ENCODE measurements around the gene EPHB2.
"Not testable (repeated sequence)": the region's sequence is repeated elsewhere in the genome, so short reads cannot be mapped to it uniquely, and the experiment has no call there.

The EPHB2 gene

DNA sequence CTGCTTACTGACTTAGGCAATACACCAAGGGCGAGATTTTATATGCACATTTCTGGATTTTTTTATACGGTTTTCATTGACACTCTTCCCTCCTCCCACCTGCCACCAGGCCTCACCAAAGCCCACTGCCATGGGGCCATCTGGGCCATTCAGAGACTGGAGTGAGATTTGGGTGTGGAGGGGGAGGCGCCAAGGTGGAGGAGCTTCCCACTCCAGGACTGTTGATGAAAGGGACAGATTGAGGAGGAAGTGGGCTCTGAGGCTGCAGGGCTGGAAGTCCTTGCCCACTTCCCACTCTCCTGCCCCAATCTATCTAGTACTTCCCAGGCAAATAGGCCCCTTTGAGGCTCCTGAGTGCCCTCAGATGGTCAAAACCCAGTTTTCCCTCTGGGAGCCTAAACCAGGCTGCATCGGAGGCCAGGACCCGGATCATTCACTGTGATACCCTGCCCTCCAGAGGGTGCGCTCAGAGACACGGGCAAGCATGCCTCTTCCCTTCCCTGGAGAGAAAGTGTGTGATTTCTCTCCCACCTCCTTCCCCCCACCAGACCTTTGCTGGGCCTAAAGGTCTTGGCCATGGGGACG, 204.1 kb downstream of the EPHB2 start:
- DNase-seq (ENCODE audit: low read depth in 2 of 2) = no peak

DNA sequence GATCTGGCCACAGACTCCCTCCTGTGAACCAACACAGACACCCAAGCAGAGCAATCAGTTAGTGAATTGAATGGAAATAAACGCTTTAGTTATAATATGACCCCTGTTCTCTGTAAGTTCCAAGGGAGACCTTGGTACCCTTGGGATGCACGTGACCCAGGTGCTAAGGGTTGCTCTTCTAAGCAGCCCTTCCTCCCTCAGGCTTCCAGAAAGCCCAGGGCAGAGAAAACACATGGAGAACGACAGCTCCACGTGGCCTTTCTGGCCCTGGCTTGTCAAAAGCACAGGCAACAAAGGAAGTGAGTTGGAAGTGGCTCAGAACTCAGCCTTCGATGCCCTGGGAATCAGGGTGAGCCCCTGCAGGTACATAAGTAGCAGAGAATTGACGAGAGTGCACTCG, 204.6 kb downstream of the EPHB2 start:
- no peak for DNase-seq (ENCODE audit: low read depth in 2 of 2)

- DNase-seq (ENCODE audit: low read depth in 2 of 2) = no peak
Measured at GRCh38 chr1:22915816-22916470, 205.3 kb downstream of the EPHB2 start.

DNA sequence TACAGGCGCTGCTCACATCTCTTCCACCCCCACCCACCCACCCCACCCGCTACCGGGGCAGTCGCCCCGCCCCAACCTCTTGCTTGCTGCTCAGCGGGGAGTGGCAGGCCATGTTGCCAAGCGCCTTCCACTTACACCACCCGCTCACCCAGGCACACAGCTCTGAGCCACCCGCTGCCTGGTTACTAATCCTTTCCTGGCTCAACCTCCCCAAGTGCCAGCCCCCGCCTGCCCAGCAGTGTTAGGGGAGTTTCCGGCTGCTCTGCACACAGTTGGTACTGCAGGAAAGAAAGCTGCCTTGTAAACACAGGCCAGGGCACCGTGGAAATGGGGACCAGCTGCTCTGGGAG, 205.8 kb downstream of the EPHB2 start:
- no peak for DNase-seq (ENCODE audit: low read depth in 2 of 2)

GRCh38 chr1:22917989-22918388, 207.3 kb downstream of the EPHB2 start:
- DNase-seq (ENCODE audit: low read depth in 2 of 2) = no peak

- DNase-seq (ENCODE audit: low read depth in 2 of 2) = no peak
Measured at GRCh38 chr1:22918644-22919043, 208.0 kb downstream of the EPHB2 start.

- no peak for DNase-seq (ENCODE audit: low read depth in 2 of 2)
Measured at GRCh38 chr1:22919341-22920025, 208.8 kb downstream of the EPHB2 start.

GRCh38 chr1:22920026-22920733, 209.5 kb downstream of the EPHB2 start:
- no peak for DNase-seq (ENCODE audit: low read depth in 2 of 2)

GRCh38 chr1:22920734-22921451, 210.3 kb downstream of the EPHB2 start:
- no peak for DNase-seq (ENCODE audit: low read depth in 2 of 2)

GRCh38 chr1:22921452-22922126, 210.9 kb downstream of the EPHB2 start:
- no peak for DNase-seq (ENCODE audit: low read depth in 2 of 2)

- no peak for DNase-seq (ENCODE audit: low read depth in 2 of 2)
Measured at GRCh38 chr1:22922640-22923039, 212.0 kb downstream of the EPHB2 start.

GRCh38 chr1:22925111-22925510, 214.5 kb downstream of the EPHB2 start:
- DNase-seq (ENCODE audit: low read depth in 2 of 2) = no peak

GRCh38 chr1:22930240-22930912, 219.7 kb downstream of the EPHB2 start:
- no peak for DNase-seq (ENCODE audit: low read depth in 2 of 2)

DNA sequence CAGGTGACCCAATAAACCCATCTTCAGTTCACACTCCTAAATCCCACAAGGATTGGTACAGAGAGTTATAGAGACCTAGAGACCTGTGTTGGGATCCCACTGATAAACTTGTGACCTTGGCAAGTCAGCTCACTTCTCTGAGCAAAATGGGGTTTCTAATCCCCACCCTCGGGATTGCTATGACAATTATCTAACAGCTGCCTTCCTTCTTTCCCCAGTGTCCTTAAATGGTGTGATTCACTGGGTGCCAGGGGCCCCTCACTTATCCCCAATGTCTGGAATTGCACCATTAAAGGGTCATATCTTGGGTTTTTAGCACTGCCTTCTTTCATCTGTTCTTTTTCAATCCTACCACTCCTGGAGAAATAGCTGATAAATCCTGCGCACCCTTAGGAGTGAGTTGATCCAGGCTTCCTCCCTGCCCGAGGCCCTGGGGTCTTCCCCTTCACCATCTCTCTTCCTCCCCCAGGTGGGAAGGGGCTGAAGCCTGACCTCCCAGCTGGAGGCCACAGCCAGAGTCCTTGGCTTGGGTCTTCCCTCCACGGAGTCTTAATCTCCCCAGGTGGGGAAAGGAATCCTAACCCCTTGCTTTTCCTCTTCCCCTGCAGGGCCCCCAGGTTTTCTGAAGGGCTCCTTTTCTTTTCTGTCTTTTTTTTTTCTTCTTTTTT, 222.3 kb downstream of the EPHB2 start:
- DNase-seq (ENCODE audit: low read depth in 2 of 2) = no peak

- DNase-seq (ENCODE audit: low read depth in 2 of 2) = no peak
Measured at GRCh38 chr1:22935433-22935832, 224.8 kb downstream of the EPHB2 start.

DNA sequence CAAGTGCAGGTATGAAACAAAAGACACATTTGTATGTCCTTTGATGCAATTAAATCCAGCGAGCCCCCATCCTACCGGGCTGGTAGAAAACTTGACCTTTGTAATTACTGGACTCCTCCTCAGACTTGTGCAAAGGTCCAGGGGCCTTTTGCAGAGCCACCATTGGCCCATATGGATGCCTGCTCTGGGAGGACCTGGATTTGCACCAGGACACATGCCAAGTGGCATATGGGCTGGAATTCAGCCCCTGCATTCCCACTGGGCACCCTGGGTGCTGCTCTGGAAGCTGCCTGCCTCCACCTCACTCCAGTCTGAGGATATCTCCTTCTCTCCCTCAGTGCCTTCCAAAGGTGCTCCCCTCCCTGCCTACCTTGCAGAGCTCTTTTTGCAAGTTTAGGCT, 226.0 kb downstream of the EPHB2 start:
- no peak for DNase-seq (ENCODE audit: low read depth in 2 of 2)

DNA sequence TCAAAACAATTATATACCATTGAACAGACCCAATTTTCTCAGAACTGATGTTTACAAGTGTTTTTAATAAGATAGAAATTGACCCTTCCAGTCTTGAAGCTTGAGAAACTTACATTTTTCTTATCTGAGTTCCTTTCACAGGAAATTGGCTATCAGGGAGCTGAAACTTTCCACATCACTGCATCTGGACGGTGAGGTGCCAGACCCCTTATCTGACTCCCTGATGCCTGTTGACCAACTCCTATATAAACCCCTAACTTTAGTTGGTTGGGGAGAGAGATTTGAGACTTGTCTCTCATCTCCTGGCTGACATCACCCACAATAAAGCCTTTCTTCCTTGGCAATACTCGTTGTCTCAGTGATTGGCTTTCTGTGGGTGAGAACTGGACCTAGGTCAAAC, 230.6 kb downstream of the EPHB2 start:
- DNase-seq (ENCODE audit: low read depth in 2 of 2) = no peak

DNA sequence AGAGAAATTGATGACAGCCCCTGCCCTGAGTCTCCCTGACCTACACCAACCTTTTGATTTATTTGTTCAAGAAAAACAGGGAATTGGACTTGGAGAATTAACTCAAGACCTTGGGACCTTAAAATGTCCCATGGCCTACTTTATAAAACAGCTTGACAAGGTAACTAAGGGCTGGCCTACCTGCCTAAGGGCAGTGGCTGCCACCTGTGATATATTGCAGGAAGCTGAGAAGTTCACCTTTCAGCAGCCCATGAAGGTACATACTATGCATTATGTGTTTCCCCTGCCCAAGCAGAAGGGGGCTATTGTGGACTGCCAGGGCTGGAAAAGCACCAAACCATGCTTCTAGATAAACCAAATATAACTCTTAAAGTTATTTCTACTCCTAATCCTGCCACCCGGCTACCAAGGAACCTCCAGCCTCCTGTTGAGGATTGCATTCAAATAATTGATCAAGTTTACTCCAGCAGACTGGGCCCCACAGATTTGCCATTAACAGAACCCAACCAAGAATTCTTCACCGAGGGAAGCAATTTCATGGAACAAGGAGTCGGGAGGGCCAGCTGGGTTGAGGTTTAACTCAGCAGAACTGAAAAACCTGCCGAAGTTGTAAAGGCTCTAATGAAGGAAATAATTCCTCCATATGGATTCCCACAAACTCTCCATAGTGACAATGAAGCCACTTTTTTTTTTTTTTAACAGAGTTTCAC, 233.9 kb downstream of the EPHB2 start:
- DNase-seq (ENCODE audit: low read depth in 2 of 2) = no peak

- DNase-seq (ENCODE audit: low read depth in 2 of 2) = not testable (repeated sequence)
Measured at GRCh38 chr1:22945171-22945570, 234.5 kb downstream of the EPHB2 start.

- no peak for DNase-seq (ENCODE audit: low read depth in 2 of 2)
Measured at GRCh38 chr1:22949822-22950331, 239.2 kb downstream of the EPHB2 start.
